Measurements from ENCODE around the gene FAM234A. TPM values are rescaled to one million over a fixed set of nuclear protein-coding genes. Genes with fewer than 3 reads are reported as not detected.
A peak's percentile ranks its signal among the peaks of the same experiment; 100 is the strongest.

FAM234A gene
- polyA plus RNA-seq, 1 experiment = 75.5 TPM

DNA sequence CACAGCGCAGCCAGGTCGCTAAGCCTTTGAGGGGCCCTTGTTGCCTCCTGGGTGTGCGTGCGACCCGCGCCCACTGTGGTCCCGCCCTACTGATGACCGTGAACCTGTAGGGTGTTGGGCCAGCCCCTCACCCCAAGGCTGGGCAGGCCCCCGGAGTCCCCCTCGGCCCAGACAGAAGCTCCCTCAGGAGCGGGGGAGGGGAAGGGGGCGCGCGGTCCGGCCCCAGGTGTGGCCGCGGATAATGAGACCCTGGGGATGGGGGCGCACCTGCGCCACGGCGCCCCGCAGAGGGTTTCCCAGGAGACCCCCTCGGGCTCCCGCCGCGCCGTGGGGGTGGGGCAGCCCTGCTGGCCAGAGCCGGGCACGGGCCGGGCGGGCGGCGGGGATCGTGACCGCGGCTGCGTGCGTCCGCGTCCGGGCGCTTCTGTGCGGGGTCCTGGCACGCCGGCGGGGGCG lies 45.4 kb downstream of the FAM234A start:
- Histone ChIP-seq H3K4me3 (ENCODE audit: low read depth, low read length) (no peak overlapping the region), H3K36me3 (ENCODE audit: control insufficient read depth, insufficient read depth, low read length) (no peaks in the 10 kb centered on the region), H3K27me3 (ENCODE audit: control insufficient read depth, insufficient read depth, low read length) (peaks cover 1% of the 10 kb centered on the region)
- DNase-seq (ENCODE audit: low read depth) = no peak
- CTCF ChIA-PET = interaction anchor here (1.0 kb wide), 1 partner anchor 82 kb away, joined by 4 read pairs; no protein-coding TSS in a partner anchor
- TF ChIP-seq, protein P1, sequence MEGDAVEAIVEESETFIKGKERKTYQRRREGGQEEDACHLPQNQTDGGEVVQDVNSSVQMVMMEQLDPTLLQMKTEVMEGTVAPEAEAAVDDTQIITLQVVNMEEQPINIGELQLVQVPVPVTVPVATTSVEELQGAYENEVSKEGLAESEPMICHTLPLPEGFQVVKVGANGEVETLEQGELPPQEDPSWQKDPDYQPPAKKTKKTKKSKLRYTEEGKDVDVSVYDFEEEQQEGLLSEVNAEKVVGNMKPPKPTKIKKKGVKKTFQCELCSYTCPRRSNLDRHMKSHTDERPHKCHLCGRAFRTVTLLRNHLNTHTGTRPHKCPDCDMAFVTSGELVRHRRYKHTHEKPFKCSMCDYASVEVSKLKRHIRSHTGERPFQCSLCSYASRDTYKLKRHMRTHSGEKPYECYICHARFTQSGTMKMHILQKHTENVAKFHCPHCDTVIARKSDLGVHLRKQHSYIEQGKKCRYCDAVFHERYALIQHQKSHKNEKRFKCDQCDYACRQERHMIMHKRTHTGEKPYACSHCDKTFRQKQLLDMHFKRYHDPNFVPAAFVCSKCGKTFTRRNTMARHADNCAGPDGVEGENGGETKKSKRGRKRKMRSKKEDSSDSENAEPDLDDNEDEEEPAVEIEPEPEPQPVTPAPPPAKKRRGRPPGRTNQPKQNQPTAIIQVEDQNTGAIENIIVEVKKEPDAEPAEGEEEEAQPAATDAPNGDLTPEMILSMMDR (IDR thresholded peaks at IDR 0.05; ENCODE audit: insufficient read depth, low read depth, low read length) = no peak
- POLR2A ChIA-PET = no interaction called here

DNA sequence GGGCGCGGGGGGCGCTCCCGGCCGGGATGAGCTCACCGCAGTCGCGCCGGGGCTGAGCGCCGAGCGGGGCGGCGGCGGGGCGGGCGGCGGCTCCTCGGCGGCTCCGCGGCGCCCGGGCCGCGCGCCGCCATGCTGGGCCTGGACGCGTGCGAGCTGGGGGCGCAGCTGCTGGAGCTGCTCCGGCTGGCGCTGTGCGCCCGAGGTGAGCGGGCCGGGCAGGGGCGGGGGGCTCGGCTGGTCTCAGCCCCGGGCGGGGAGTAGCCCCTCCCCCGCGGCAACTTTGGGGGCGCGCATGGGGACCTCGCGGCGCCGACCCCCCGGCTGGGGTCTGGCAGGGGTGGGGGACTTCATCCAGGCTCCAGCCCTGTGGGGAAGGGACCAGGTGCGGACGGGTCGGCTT lies 45.9 kb downstream of the FAM234A start, which contains the start of gene ARHGDIG:
Gene ARHGDIG (plus strand): TSS at position 40 of the 400 bp plus-strand sequence. CDS start 90 bp downstream, at position 130.
- peak within 1 kb of the TSS; percentile 16; the same call in 1 of the 2 replicates for H3K4me3 ChIP-seq (ENCODE audit: low read depth, low read length)
- TF ChIP-seq, protein P1 (IDR thresholded peaks at IDR 0.05; ENCODE audit: insufficient read depth, low read depth, low read length) = no peak
- ChIA-PET CTCF (interaction anchor here (1.0 kb wide), 1 partner anchor 82 kb away, joined by 4 read pairs; no protein-coding TSS in a partner anchor), POLR2A (no interaction called here)
- no peak for DNase-seq (ENCODE audit: low read depth)
- no peaks in the 10 kb centered on the region for H3K36me3 ChIP-seq (ENCODE audit: control insufficient read depth, insufficient read depth, low read length)
- no peaks in the 10 kb centered on the region; the same call in 1 of the 2 replicates for H3K27me3 ChIP-seq (ENCODE audit: control insufficient read depth, insufficient read depth, low read length)

DNA sequence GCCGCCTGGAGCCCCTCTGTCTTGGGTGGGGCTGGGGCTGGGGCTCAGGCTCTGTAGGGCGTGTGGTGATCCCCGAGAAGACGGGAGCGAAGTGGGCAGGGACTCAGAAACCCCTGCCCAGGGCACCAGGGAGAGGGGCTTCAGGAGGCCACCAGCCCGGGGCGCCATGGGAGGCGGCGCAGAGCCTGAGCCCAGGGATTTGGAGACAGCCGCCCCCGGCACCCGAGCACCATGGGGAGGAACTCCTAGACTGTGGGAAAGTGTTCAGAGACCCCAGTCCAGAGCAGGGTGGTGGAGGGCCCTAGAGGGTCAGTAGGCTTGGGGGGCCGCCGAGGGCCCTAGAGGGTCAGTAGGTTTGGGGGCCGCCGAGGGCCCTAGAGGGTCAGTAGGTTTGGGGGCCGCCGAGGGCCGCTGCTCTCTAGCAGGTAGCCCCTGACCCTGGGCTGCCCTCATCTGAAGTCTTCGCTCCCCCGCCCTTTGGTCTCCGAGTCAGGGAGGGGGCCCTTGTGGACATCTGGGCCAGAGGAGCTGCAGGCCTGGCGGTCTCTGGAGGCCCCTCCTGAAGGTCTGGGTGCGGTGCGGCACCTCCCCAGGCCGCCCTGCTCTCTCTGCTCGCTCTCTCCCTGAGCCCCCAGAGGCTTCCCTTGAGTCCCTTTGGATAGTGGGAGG lies 46.5 kb downstream of the FAM234A start:
- no peak for DNase-seq (ENCODE audit: low read depth)
- no peak overlapping the region for H3K4me3 ChIP-seq (ENCODE audit: low read depth, low read length)
- H3K36me3 ChIP-seq (ENCODE audit: control insufficient read depth, insufficient read depth, low read length) = no peaks in the 10 kb centered on the region
- H3K27me3 ChIP-seq (ENCODE audit: control insufficient read depth, insufficient read depth, low read length) = no peaks in the 10 kb centered on the region; the same call in 1 of the 2 replicates
- TF ChIP-seq, protein P1 (IDR thresholded peaks at IDR 0.05; ENCODE audit: insufficient read depth, low read depth, low read length) = no peak
- ChIA-PET CTCF (no interaction called here), POLR2A (no interaction called here)

DNA sequence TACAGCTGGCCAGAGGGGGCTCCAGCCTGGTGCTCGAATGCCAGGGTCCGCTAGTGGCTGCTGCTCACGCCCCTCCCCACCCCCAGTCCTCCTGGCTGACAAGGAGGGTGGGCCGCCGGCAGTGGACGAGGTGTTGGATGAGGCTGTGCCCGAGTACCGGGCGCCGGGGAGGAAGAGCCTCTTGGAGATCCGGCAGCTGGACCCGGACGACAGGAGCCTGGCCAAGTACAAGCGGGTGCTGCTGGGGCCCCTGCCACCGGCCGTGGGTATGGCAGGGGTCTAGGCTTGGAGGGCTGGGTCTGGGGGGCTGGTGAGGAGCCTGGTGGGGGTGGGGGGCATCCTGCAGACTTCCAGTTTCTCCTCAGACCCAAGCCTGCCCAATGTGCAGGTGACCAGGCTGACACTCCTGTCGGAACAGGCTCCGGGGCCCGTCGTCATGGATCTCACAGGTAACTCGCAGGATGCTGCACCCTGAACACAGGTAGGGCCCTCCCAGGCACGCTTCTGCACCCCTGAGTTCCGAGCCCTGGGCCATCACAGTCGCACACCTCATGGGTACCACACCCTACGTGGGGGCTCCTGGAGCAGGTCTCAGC lies 47.1 kb downstream of the FAM234A start:
- TF ChIP-seq, protein P1 (IDR thresholded peaks at IDR 0.05; ENCODE audit: insufficient read depth, low read depth, low read length) = no peak
- CTCF ChIA-PET = no interaction called here
- H3K4me3 ChIP-seq (ENCODE audit: low read depth, low read length) = no peak overlapping the region
- POLR2A ChIA-PET = no interaction called here
- DNase-seq (ENCODE audit: low read depth) = no peak
- H3K27me3 ChIP-seq (ENCODE audit: control insufficient read depth, insufficient read depth, low read length) = no peaks in the 10 kb centered on the region; the same call in 1 of the 2 replicates
- H3K36me3 ChIP-seq (ENCODE audit: control insufficient read depth, insufficient read depth, low read length) = peaks cover 2% of the 10 kb centered on the region; the same call in 1 of the 2 replicates

GRCh38 chr16:282491-282890 lies 47.9 kb downstream of the FAM234A start:
- no peak overlapping the region for H3K4me3 ChIP-seq (ENCODE audit: low read depth, low read length)
- TF ChIP-seq, protein P1 (IDR thresholded peaks at IDR 0.05; ENCODE audit: insufficient read depth, low read depth, low read length) = no peak
- no peaks in the 10 kb centered on the region; the same call in 1 of the 2 replicates for H3K27me3 ChIP-seq (ENCODE audit: control insufficient read depth, insufficient read depth, low read length)
- CTCF ChIA-PET = no interaction called here
- DNase-seq (ENCODE audit: low read depth) = no peak
- POLR2A ChIA-PET = no interaction called here
- peaks cover 2% of the 10 kb centered on the region; the same call in 1 of the 2 replicates for H3K36me3 ChIP-seq (ENCODE audit: control insufficient read depth, insufficient read depth, low read length)

Data from BJ (cell line).